HG02981 (cell line): ENCODE data around the gene HABP2.
A peak's percentile ranks its signal among the peaks of the same experiment; 100 is the strongest.

Experiments used
- ATAC-seq: cut with Tn5 transposase; IDR thresholded peaks from one replicate; pipeline ENCODE4 v1.9.1; 2021; ENCODE audit warnings: mild to moderate bottlenecking, moderate library complexity; ENCODE audit not compliant: unreplicated experiment

The HABP2 gene

GRCh38 chr10:113555751-113556150 is 2.9 kb downstream of the HABP2 start:
- no peak for ATAC-seq

GRCh38 chr10:113557424-113557862 is 4.6 kb downstream of the HABP2 start:
- ATAC-seq, result no peak

- no peak for ATAC-seq
Measured at GRCh38 chr10:113557903-113558321, 5.1 kb downstream of the HABP2 start.

GRCh38 chr10:113560071-113560470 is 7.2 kb downstream of the HABP2 start:
- no peak for ATAC-seq

- no peak for ATAC-seq
Measured at GRCh38 chr10:113561214-113561613, 8.4 kb downstream of the HABP2 start.

- ATAC-seq, result no peak
Measured at GRCh38 chr10:113562069-113562468, 9.2 kb downstream of the HABP2 start.

GRCh38 chr10:113562704-113563103 is 9.9 kb downstream of the HABP2 start:
- ATAC-seq, result no peak

- peak; percentile 97 for ATAC-seq
Measured at GRCh38 chr10:113563306-113564088, 10.6 kb downstream of the HABP2 start.

- no peak for ATAC-seq
Measured at GRCh38 chr10:113565364-113565763, 12.5 kb downstream of the HABP2 start.

GRCh38 chr10:113566888-113567287 is 14.0 kb downstream of the HABP2 start:
- ATAC-seq, result no peak

GRCh38 chr10:113569576-113569975 is 16.7 kb downstream of the HABP2 start:
- no peak for ATAC-seq

GRCh38 chr10:113572520-113573290 is 19.9 kb downstream of the HABP2 start:
- no peak for ATAC-seq

- no peak for ATAC-seq
Measured at GRCh38 chr10:113573368-113573767, 20.5 kb downstream of the HABP2 start.

- ATAC-seq, result no peak
Measured at GRCh38 chr10:113576852-113577251, 24.0 kb downstream of the HABP2 start.

- no peak for ATAC-seq
Measured at GRCh38 chr10:113578773-113579172, 25.9 kb downstream of the HABP2 start.

- ATAC-seq, result no peak
Measured at GRCh38 chr10:113581092-113581491, 28.2 kb downstream of the HABP2 start.

GRCh38 chr10:113583571-113583970 is 30.7 kb downstream of the HABP2 start:
- ATAC-seq, result no peak

GRCh38 chr10:113585949-113586348 is 33.1 kb downstream of the HABP2 start:
- ATAC-seq, result no peak

- no peak for ATAC-seq
Measured at GRCh38 chr10:113589201-113589770, 36.4 kb downstream of the HABP2 start.

- no peak for ATAC-seq
Measured at GRCh38 chr10:113590581-113590980, 37.7 kb downstream of the HABP2 start.

- ATAC-seq, result no peak
Measured at GRCh38 chr10:113592380-113592779, 39.5 kb downstream of the HABP2 start.

GRCh38 chr10:113594652-113595051 is 41.8 kb downstream of the HABP2 start:
- ATAC-seq, result no peak
